Activated T-helper 9 cell treated with anti-CD3 and anti-CD28 coated beads, Interleukin-2, amount 50 U/mL, for 16 hours (primary cell): ENCODE results near the gene SLC16A3.
"Not testable (repeated sequence)": the region's sequence is repeated elsewhere in the genome, so short reads cannot be mapped to it uniquely, and the experiment has no call there.

Experiments
- DNase-seq: peaks from one replicate; pipeline ENCODE4 v3.0.0-alpha.2; 2020; ENCODE audit warnings: low read depth

Gene SLC16A3

GRCh38 chr17:82204831-82205719, 23.8 kb upstream of the SLC16A3 start:
- no peak for DNase-seq

DNA sequence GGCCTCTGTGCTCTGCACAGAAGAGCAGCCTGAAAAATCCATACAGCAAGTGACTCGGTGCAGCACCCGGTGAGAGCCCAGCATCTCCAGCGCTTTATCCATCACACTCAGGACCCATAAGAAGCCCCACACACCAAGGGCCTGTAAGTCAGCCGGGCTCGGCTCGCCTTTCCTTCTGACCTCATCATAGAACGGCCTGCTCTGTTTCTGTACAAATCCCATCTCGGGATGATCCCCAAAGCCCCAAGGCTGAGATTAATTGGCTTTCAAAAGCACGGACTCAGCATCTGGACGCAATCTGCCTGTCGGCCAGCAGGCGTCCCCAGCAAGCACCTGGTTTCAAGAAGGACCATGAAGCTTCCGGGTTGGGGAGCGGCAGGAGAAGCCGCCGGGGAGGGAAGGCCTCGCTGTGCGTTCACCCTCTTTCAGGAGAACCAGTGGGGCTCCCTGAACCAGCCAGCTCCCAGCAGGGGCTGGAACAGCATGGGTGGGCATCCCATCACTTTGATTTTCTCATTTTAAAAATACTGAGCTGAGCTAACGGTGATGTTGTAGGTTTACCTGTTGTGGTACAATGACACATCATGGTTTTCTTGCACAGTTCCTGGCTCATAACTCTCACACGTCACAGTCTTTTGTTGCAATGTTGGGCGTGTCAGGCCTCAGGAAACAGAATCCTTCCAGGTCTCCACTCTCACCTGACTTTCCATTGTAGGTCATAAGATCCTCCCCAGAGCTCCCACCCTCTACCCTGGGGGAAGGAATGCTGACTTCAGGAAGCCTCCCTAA, 22.9 kb upstream of the SLC16A3 start:
- peak; percentile 66 for DNase-seq

DNA sequence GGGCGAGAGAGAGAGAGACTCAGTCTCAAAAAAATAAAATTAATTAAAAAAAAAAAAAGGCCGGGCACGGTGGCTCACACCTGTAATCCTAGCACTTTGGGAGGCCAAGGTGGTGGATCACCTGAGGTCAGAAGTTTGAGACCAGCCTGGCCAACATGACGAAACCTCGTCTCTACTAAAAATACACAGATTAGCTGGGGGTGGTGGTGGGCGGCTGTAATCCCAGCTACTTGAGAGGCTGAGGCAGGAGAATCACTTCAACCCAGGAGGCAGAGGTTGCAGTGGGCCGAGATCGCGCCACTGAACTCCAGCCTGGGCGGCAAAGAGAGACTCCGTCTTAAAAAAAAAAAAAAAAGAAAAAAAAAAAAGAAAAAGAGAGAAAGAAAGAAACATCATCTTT, 18.2 kb upstream of the SLC16A3 start:
- not testable (repeated sequence) for DNase-seq

DNA sequence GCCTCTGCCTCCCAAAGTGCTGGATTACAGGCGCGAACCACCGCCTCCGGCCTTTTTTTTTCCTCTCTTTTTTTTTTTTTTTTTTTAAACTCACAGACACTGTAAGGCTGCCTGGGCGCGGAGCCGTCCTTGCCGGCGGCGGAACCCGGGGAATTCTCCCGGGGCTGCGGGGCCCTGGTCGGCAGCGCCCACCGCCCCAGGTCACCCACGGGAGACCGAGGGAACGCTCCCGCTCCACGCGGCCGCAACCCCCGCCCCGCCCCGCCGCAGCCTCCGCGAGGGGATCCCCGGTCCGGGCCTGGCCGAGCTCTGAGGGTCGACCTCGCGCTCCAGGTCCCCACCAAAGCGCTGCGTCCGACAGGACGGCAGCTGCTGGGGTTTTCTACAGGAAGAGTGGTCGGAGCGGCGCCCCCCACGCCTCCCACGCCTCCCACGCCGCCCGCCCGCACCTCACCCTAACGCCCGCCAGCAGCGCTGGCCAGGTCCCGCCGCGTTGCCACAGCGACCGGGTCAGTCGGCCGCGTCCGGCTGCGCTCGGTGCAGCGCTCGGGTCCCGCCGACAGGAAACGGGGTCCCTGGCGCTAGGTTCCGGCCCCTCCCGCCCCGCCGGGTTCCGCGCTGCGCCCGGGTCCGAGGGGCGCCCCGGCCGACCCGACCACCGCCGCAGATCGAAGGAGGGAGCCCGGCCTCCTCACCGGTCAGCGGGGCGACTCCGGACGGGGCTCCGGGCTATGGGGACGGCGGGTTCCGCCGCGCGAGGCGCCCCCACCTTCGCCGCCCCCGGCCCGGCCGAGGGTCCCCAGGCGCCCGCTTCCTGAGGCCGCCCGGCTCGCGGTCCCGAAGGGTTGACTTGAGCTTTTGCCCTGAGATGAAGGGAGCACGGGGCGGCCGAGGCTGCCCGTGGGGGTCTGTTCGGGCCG, 16.3 kb upstream of the SLC16A3 start, which contains the start of gene CCDC57:
Gene CCDC57 (minus strand): TSS at position 512 of the 920 bp plus-strand sequence. CDS start 10,898 bp downstream, outside the sequence.
- DNase-seq: peak; percentile 54

DNA sequence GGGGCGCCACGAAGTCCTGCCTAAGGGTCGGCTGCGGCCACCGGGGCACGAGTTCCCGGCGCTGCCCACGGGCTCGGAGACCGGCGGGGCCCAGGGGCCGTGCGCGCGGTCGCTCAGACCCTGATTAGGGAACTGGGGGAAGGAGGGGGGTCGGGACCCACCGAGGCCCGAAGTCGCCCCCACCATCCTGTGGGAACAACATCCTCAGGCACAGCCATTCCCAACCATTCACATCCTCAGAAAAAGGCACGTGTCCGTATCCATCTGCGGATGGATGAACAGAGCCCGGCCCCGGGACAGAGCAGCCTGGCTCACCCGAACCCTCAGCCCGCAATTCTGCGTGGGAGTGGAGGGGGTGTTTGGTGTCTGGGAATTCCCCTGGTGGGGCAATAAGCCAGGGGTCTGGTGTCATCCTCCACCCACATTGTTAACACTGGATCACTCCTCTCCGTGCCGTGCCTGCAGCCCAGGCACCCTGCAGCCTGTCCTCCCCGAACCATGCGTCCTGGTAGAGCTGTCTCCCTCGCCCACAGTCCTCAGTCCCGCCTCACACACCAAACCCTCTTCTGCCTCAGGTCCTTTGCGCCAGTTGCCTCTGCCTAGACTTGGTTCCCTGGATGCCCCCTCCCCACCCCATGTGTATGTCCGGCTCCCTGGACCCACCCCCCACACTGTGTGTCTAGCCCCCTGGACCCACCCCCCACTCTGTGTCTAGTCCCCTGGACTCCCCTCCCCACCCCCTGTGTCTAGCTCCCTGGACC, 15.4 kb upstream of the SLC16A3 start:
- peak; percentile 78 for DNase-seq

- no peak for DNase-seq
Observed at GRCh38 chr17:82214012-82214628, 14.7 kb upstream of the SLC16A3 start.

DNA sequence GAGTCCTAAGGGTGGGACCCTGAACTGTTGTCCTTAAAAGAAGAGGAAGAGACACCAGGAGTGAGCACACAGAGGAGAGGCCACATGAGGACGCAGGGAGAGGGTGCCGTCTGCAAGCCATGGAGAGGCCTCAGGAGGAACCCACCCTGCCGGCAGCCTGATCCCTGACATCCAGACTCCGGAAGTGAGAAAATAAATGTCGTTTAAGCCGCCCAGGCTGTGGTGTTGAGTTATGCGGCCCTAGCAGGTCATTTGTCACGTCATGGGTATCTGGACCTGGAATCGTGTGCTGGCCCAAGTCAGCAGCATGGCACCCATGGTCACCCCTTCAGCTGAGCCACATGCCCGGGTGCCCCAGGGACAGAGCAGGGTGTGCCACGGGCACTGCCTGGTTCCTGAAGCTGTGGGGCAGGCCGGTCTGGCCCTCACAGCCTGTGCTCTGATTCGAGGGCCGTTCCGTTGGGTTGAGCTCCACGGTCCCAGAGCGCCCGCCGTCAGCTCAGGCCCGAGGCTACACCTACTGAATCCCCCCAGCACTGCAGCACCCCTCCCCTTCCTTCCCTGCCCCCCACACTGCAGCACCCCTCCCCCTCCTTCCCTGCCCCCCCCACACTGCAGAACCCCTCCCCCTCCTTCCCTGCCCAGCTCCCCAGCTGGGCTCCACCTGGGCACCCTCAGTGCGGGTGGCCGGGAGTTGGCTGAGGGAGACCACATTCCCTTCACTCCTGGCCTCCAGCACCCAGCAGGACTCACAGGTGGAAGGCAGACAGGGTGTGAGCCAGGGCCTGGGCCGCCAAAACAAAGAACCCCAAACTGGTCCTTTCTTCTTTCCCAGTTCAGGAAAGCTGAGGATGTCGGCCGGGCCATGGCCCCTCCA, 13.5 kb upstream of the SLC16A3 start:
- DNase-seq: no peak

GRCh38 chr17:82215972-82216300, 12.9 kb upstream of the SLC16A3 start:
- no peak for DNase-seq

- DNase-seq: no peak
Observed at GRCh38 chr17:82216301-82217119, 12.3 kb upstream of the SLC16A3 start.

DNA sequence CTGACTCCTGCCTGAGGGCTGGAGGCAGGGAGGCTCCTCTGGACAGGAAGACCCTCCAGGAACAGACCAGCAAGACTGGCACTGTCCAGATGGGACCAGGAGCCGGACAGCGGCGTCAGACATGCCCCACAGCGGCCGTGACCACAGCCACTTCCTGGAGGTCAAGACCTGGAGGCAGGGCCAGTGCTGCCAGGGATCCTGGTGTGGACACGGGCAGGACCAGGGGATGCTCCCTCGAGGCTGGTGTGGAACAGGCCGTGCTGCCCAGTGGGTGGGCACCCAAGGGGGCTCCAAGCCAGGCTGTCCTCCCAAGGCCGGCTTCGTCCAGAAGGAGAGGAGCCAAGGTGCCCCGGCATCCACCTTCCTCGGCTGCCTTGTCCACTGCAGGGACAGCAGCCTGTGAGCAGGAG, 11.7 kb upstream of the SLC16A3 start:
- no peak for DNase-seq

DNA sequence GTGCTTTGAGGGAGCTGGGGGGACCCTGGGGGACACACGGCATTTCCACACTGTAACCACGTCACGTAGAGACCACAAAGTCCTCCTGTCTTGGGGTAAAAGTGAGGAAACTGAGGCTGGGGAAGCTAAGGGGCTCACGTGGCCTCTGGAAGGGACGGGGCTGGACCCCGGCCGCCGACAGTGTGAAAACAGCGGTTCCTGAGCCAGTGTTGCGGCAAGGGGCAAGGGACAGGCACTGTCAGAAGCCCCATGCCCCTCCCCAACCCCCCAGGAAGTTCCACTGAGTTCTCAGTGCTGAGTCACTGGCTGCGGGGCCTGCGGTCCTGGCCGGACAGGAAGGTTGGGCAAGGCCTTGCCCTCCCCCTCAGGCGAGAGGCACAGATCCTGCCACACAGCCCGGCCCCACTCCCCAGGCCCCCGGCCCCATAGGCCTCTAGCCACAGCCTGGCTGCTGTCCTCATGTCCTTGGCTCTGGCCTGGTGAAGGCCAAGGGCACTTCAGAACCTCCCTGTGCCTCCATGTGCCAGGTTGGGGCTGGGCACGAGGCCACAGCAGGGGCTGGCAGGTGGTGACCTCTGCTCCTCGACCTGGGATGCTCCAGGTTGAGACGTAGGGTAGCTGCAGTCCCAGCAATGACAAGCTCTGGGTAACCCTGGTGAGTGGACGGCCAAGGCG, 11.2 kb upstream of the SLC16A3 start:
- DNase-seq: no peak

- DNase-seq: no peak
Observed at GRCh38 chr17:82218349-82219075, 10.3 kb upstream of the SLC16A3 start.

DNA sequence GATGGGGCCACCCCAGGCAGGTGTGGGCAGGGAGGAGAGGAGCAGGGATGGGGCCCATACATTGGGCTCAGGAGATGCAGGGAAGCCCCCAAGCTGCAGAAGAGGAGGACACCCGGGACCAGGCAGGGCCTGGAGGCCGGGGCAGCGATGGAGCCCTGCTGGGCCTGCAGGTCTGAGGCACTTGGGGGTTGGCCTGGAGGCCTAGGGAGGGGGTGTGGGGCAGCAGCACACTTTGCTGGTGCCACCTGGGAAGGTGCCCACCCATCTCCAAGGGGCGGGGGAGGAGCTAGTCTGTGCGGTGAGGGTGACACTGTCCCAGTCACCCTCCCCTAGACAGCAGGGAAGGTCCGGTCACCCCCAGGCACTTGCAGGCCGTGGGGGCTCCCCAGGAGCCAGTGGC, 9.8 kb upstream of the SLC16A3 start:
- DNase-seq: no peak

- DNase-seq: no peak
Observed at GRCh38 chr17:82219753-82220709, 8.8 kb upstream of the SLC16A3 start.

- DNase-seq: no peak
Observed at GRCh38 chr17:82221341-82221902, 7.4 kb upstream of the SLC16A3 start.

- no peak for DNase-seq
Observed at GRCh38 chr17:82222816-82223215, 6.0 kb upstream of the SLC16A3 start.
